ENCODE results near the gene MED31. TPM values are rescaled to one million over a fixed set of nuclear protein-coding genes. Genes with fewer than 3 reads are reported as not detected.

The MED31 gene
- total and polyA plus RNA-seq, 2 experiments from 2014 or later = 13.8 to 44.2 TPM

- Histone ChIP-seq H3K9me3 (ENCODE audit: low read depth) (no peaks in the 10 kb centered on the region), H3K4me1 (ENCODE audit: insufficient read depth) (peaks cover 7% of the 10 kb centered on the region), H2AFZ (no peak overlapping the region), H3K9me2 (replicated peaks; ENCODE audit: insufficient read depth) (no peaks in the 10 kb centered on the region), H3K4me2 (peak overlapping the region; percentile 99), H3K79me2 (peaks cover 56% of the 10 kb centered on the region), H3K27me3 (no peaks in the 10 kb centered on the region), H3K4me3 (no peak overlapping the region), H3K36me3 (replicated peaks; ENCODE audit: insufficient read depth, low read depth) (peaks cover 5% of the 10 kb centered on the region), H3K27ac (no peak overlapping the region), H4K20me1 (ENCODE audit: insufficient read depth, poor library complexity, severe bottlenecking) (no peaks in the 10 kb centered on the region)
- TF ChIP-seq EZH2 (IDR thresholded peaks at IDR 0.05; ENCODE audit: borderline replicate concordance) = no peak
- no peak for TF ChIP-seq CTCF (IDR thresholded peaks at IDR 0.05; ENCODE audit: poor library complexity)
- TF ChIP-seq EZH2phosphoT487 (IDR thresholded peaks at IDR 0.05; ENCODE audit: low read depth, severe bottlenecking, unreplicated experiment) = no peak
- WGBS (ENCODE audit: low lambda C conversion rate, missing lambda C conversion rate) = 97% methylated on average over 24 of the region's 24 CpGs
- no peak for DNase-seq (ENCODE audit: low spot score)
Measured at GRCh38 chr17:6638046-6638908, 13.1 kb downstream of the MED31 start.

- H3K4me2 ChIP-seq = no peak overlapping the region
- no peak overlapping the region for H3K27ac ChIP-seq
- WGBS (ENCODE audit: low lambda C conversion rate, missing lambda C conversion rate) = 97% methylated on average over 6 of the region's 6 CpGs
- no peaks in the 10 kb centered on the region for H3K9me3 ChIP-seq (ENCODE audit: low read depth)
- no peaks in the 10 kb centered on the region for H3K9me2 ChIP-seq (replicated peaks; ENCODE audit: insufficient read depth)
- H3K27me3 ChIP-seq = no peaks in the 10 kb centered on the region
- no peak for TF ChIP-seq CTCF (IDR thresholded peaks at IDR 0.05; ENCODE audit: poor library complexity)
- TF ChIP-seq EZH2 (IDR thresholded peaks at IDR 0.05; ENCODE audit: borderline replicate concordance) = no peak
- TF ChIP-seq EZH2phosphoT487 (IDR thresholded peaks at IDR 0.05; ENCODE audit: low read depth, severe bottlenecking, unreplicated experiment) = no peak
- no peak for DNase-seq (ENCODE audit: low spot score)
- no peak overlapping the region for H2AFZ ChIP-seq
- no peak overlapping the region for H3K4me3 ChIP-seq
- H3K79me2 ChIP-seq = peaks cover 49% of the 10 kb centered on the region
- H4K20me1 ChIP-seq (ENCODE audit: insufficient read depth, poor library complexity, severe bottlenecking) = no peaks in the 10 kb centered on the region
- peaks cover 7% of the 10 kb centered on the region for H3K4me1 ChIP-seq (ENCODE audit: insufficient read depth)
- peaks cover 6% of the 10 kb centered on the region for H3K36me3 ChIP-seq (replicated peaks; ENCODE audit: insufficient read depth, low read depth)
Measured at GRCh38 chr17:6637458-6637840, 14.0 kb downstream of the MED31 start.

- WGBS (ENCODE audit: low lambda C conversion rate, missing lambda C conversion rate) = 94% methylated on average over 17 of the region's 17 CpGs
- H3K27me3 ChIP-seq = no peaks in the 10 kb centered on the region
- peaks cover 48% of the 10 kb centered on the region for H3K79me2 ChIP-seq
- H3K27ac ChIP-seq = no peak overlapping the region
- no peaks in the 10 kb centered on the region for H4K20me1 ChIP-seq (ENCODE audit: insufficient read depth, poor library complexity, severe bottlenecking)
- H2AFZ ChIP-seq = no peak overlapping the region
- H3K9me3 ChIP-seq (ENCODE audit: low read depth) = no peaks in the 10 kb centered on the region
- H3K36me3 ChIP-seq (replicated peaks; ENCODE audit: insufficient read depth, low read depth) = peaks cover 6% of the 10 kb centered on the region
- H3K9me2 ChIP-seq (replicated peaks; ENCODE audit: insufficient read depth) = no peaks in the 10 kb centered on the region
- no peak overlapping the region for H3K4me2 ChIP-seq
- TF ChIP-seq CTCF (IDR thresholded peaks at IDR 0.05; ENCODE audit: poor library complexity) (no peak), EZH2phosphoT487 (IDR thresholded peaks at IDR 0.05; ENCODE audit: low read depth, severe bottlenecking, unreplicated experiment) (no peak), EZH2 (IDR thresholded peaks at IDR 0.05; ENCODE audit: borderline replicate concordance) (no peak)
- DNase-seq (ENCODE audit: low spot score) = no peak
- no peak overlapping the region for H3K4me3 ChIP-seq
- peaks cover 7% of the 10 kb centered on the region for H3K4me1 ChIP-seq (ENCODE audit: insufficient read depth)
Measured at GRCh38 chr17:6636616-6637457, 14.6 kb downstream of the MED31 start.
